DMS 273 treated with DMSO at 0.1 percent for 48 hours (cell line): Measurements from ENCODE around the gene GLIS1.

Experiments
- DNase-seq: peaks from one replicate; lab custom pipeline; 2025; lab: John Stamatoyannopoulos, UW

The GLIS1 gene

GRCh38 chr1:53580739-53581475, 158.1 kb downstream of the GLIS1 start:
- DNase-seq, result no peak

- DNase-seq, result no peak
Measured at GRCh38 chr1:53580009-53580400, 159.0 kb downstream of the GLIS1 start.

- DNase-seq, result no peak
Measured at GRCh38 chr1:53579221-53580008, 159.5 kb downstream of the GLIS1 start.

- no peak for DNase-seq
Measured at GRCh38 chr1:53578358-53578757, 160.6 kb downstream of the GLIS1 start.

- no peak for DNase-seq
Measured at GRCh38 chr1:53577761-53578100, 161.2 kb downstream of the GLIS1 start.

- no peak for DNase-seq
Measured at GRCh38 chr1:53576866-53577760, 161.9 kb downstream of the GLIS1 start.

- no peak for DNase-seq
Measured at GRCh38 chr1:53576381-53576801, 162.6 kb downstream of the GLIS1 start.

- DNase-seq, result no peak
Measured at GRCh38 chr1:53575955-53576320, 163.0 kb downstream of the GLIS1 start.

- no peak for DNase-seq
Measured at GRCh38 chr1:53575141-53575954, 163.6 kb downstream of the GLIS1 start.

- DNase-seq, result no peak
Measured at GRCh38 chr1:53574621-53575020, 164.3 kb downstream of the GLIS1 start.

- peak; percentile 39 for DNase-seq
Measured at GRCh38 chr1:53573931-53574330, 165.0 kb downstream of the GLIS1 start.

GRCh38 chr1:53573522-53573921, 165.4 kb downstream of the GLIS1 start:
- no peak for DNase-seq

- no peak for DNase-seq
Measured at GRCh38 chr1:53572815-53573173, 166.2 kb downstream of the GLIS1 start.

GRCh38 chr1:53572065-53572814, 166.7 kb downstream of the GLIS1 start:
- DNase-seq, result peak; percentile 12

GRCh38 chr1:53568540-53568939, 170.4 kb downstream of the GLIS1 start:
- DNase-seq, result no peak

GRCh38 chr1:53567851-53568250, 171.1 kb downstream of the GLIS1 start:
- no peak for DNase-seq

- DNase-seq, result no peak
Measured at GRCh38 chr1:53567450-53567849, 171.5 kb downstream of the GLIS1 start.

GRCh38 chr1:53563611-53564010, 175.4 kb downstream of the GLIS1 start:
- no peak for DNase-seq

GRCh38 chr1:53562981-53563379, 176.0 kb downstream of the GLIS1 start:
- no peak for DNase-seq

- no peak for DNase-seq
Measured at GRCh38 chr1:53562291-53562980, 176.5 kb downstream of the GLIS1 start.
